ENCODE data around the gene VPS39.

DNA sequence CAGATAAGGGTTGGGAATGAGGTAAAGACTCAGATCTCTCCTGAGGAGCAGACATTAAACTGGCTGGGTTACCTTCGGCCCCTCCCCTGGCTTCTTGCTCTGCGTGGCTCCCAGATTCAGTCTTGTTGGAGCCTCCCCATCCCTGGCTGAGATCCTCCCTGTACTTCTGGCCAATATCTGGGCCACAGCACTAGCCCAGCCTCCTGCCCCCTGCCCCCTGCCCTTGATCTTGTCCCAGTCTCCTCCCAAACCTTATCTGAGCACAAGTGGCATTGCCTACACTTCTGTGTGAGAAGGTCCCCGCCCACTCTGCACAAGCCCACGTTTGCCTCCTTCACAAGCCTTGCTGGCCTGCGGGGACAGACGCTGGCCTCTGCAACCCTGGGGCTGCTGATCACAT, 68.5 kb downstream of the VPS39 start:
- no peak for TF ChIP-seq TAF1 (IDR thresholded peaks at IDR 0.05; ENCODE audit: borderline replicate concordance, insufficient read depth, low read length)
- no peak for TF ChIP-seq POLR2AphosphoS5 (IDR thresholded peaks at IDR 0.05; ENCODE audit: low read depth, low read length)
- TF ChIP-seq, protein P1, sequence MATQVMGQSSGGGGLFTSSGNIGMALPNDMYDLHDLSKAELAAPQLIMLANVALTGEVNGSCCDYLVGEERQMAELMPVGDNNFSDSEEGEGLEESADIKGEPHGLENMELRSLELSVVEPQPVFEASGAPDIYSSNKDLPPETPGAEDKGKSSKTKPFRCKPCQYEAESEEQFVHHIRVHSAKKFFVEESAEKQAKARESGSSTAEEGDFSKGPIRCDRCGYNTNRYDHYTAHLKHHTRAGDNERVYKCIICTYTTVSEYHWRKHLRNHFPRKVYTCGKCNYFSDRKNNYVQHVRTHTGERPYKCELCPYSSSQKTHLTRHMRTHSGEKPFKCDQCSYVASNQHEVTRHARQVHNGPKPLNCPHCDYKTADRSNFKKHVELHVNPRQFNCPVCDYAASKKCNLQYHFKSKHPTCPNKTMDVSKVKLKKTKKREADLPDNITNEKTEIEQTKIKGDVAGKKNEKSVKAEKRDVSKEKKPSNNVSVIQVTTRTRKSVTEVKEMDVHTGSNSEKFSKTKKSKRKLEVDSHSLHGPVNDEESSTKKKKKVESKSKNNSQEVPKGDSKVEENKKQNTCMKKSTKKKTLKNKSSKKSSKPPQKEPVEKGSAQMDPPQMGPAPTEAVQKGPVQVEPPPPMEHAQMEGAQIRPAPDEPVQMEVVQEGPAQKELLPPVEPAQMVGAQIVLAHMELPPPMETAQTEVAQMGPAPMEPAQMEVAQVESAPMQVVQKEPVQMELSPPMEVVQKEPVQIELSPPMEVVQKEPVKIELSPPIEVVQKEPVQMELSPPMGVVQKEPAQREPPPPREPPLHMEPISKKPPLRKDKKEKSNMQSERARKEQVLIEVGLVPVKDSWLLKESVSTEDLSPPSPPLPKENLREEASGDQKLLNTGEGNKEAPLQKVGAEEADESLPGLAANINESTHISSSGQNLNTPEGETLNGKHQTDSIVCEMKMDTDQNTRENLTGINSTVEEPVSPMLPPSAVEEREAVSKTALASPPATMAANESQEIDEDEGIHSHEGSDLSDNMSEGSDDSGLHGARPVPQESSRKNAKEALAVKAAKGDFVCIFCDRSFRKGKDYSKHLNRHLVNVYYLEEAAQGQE (IDR thresholded peaks at IDR 0.05; ENCODE audit: insufficient read depth in 1 of 2, low read depth in 2 of 2, low read length in 2 of 2) = no peak
